Endometrial microvascular endothelial cells (primary cell): ENCODE results near the gene AGBL4. TPM values are rescaled to one million over a fixed set of nuclear protein-coding genes. Genes with fewer than 3 reads are reported as not detected.

Source experiments
- in situ Hi-C: cut with HindIII; loops from 2 replicates; pipeline ENCODE4 v1.10.0; 2017; ENCODE audit warnings: low sequenced_read_pairs, low pct_unique_long_range_greater_than_20kb; ENCODE audit errors: inconsistent ontology term
- total RNA-seq: library from RNA; depleted of rRNA; stranded (reverse); fragments of >200 nt; gene quantifications from one replicate; pipeline ENCODE4 v1.2.3, GENCODE V29; 2015; ENCODE audit errors: inconsistent ontology term

AGBL4 gene
- total RNA-seq, 1 donor from 2014 or later = not detected

- in situ Hi-C loops = no loop called here
These were observed 1380.6 kb downstream of the AGBL4 start for GRCh38 chr1:48643193-48643592.

GRCh38 chr1:48640836-48641492 is 1382.8 kb downstream of the AGBL4 start:
- in situ Hi-C loops = no loop called here

DNA sequence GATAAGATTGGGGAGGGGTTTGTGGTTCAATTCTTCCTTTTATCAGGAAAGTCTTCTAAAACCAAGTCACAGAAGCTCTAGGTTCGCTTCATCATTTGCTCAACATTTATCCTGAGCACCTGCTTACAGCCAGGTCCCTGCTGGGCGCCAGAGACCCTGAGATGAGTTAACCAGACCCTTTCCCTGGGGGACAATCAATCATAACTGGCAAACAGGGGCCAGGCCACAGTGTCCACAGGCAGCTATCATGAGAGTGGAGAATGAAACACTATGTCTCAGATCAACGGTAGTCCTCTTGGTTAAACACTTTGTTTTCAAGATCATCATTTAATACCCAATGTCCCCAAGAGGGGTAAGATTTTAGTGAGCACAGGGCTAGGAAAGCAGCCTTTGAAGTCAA is 1393.9 kb downstream of the AGBL4 start:
- in situ Hi-C loops = no loop called here

DNA sequence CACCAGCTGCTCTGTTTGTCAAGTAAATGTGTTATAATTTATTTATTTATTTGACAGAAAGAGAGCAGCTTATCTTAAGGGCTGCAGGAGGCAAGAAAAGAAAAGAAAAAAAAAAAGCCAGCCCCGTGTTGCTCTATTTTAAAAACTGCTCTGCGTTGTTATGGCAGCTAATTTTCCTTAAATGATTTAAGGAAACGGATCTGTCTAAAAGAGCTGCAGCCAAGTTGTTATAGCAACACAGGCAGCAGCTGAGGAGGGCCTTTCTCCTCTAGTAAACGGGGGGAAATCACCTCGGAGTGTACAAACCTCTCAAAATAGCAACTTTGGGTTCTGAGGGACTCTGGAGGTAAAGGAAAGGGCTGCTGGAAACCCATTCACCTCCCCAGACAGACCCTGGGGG is 1396.3 kb downstream of the AGBL4 start:
- in situ Hi-C loops = no loop called here

GRCh38 chr1:48619539-48619938 is 1404.2 kb downstream of the AGBL4 start:
- in situ Hi-C loops = no loop called here

- in situ Hi-C loops = no loop called here
These were observed 1406.5 kb downstream of the AGBL4 start for GRCh38 chr1:48617252-48617651.

DNA sequence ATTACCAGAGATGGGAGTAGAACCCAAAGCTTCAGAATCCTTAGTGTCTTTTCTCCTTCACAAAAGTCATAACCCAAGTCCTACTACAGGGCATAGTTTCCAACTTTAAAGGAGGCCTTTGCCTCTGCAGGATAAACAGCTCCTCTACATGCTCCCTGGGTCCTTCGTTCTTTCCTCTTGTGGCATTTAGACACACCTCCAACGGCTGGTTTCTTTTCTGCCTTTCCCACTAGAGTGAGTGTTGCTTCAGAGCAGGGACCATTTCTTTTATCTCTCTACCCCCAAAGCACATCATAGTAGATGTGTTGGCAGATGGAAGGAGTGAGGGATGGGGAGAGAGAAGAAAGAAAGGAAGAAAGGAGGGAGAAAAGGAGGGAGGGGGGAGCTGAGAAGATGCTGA is 1407.0 kb downstream of the AGBL4 start:
- in situ Hi-C loops = no loop called here

DNA sequence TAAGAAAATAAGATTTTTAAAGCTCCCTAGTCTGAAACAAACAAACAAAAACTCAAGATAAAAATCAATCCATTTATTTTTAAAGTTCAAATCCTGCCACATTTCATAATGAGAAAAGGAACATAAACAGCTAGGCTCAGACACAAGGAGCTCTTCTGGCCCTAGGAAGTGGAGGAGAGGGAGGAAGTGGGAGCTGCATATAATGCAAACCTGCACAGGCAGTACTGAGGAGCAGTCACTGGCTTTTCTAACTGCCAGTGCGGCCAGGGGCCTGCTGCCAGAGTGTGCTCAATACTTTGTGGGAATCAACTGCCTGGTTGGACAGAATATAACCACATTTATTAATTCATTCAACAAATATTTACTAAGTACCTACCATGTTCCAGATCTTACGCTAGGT is 1411.9 kb downstream of the AGBL4 start:
- in situ Hi-C loops = no loop called here

DNA sequence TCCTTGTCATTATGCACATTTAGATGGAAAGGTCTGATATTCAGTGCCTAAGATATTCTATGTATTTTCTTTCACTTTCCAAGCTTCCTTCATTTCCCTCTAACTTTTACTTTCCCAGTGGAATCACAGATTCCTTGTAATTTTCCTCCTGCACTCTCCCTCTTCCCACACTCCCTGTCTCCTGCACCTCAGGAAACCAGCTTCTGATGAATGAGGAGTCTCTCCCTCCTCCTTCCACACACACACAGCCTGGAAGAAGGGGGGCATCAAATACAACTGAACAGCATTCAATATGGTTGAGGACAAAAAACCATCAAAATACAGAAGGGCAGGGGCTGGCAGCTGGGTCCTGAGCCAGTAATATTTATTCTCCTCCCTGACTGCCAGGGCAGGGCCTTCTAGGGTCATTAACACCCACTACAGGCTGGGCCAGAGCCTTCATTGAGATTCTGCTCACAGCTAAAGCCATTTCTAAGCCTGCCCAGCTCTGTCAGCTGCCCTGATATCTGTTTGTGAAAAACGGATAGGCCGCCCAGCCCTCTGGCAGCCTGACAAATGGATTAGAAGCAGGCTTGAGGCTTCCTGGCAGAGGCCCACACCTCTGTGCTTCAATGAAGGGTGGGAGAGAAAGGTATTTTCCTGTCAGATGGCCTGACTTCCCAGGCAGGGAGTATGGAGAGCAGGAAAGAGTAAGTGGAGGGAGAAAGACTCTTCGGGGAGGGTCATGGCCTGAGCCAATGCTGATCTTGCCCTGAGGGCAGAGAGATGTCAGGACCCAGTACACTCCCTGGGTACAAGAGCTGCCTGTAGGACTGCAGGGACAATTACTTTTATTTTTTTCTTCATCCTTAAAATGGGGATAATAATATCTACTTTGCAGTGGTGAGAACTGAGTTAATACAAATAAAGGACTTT is 1412.9 kb downstream of the AGBL4 start:
- in situ Hi-C loops = no loop called here

GRCh38 chr1:48608882-48609281 is 1414.9 kb downstream of the AGBL4 start:
- in situ Hi-C loops = no loop called here

DNA sequence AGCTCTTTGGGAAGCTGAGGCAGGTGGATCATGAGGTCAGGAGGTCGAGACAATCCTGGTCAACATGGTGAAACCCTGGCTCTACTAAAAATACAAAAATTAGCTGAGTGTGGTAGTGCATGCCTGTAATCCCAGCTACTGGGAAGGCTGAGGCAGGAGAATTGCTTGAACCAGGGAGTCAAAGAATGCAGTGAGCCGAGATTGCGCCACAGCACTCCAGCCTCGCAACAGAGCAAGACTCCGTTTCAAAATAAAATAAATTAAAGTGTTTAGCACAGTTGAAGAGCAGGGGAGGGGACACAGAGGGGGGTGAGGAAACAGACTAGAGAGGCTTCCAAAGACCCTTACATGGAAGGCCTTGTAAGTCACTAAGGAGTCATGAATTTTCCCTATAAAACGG is 1420.5 kb downstream of the AGBL4 start:
- in situ Hi-C loops = no loop called here

GRCh38 chr1:48602349-48602748 is 1421.4 kb downstream of the AGBL4 start:
- in situ Hi-C loops = no loop called here

GRCh38 chr1:48600182-48600581 is 1423.6 kb downstream of the AGBL4 start:
- in situ Hi-C loops = no loop called here

GRCh38 chr1:48597663-48598062 is 1426.1 kb downstream of the AGBL4 start:
- in situ Hi-C loops = no loop called here

DNA sequence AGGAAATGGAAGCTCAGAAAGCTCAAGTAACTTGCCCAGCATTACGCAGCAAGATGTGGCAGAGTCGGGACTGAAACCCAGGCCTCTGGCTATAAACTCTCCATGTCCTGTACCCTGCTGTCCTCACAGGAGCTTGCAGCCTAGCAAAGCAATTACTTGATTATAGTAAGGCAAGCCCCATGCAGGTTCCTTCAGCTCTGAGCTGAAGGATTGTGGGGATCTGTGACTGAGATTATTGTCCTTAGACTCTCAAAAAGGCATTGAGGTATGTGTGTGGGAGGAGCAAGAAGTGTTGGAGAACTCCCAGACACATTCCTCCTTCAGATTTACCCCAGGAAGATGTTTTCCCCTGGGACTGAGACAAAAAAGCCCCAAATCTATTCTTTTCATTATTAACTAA is 1427.7 kb downstream of the AGBL4 start:
- in situ Hi-C loops = no loop called here

- in situ Hi-C loops = no loop called here
These were observed 1428.1 kb downstream of the AGBL4 start for GRCh38 chr1:48595613-48596012.

DNA sequence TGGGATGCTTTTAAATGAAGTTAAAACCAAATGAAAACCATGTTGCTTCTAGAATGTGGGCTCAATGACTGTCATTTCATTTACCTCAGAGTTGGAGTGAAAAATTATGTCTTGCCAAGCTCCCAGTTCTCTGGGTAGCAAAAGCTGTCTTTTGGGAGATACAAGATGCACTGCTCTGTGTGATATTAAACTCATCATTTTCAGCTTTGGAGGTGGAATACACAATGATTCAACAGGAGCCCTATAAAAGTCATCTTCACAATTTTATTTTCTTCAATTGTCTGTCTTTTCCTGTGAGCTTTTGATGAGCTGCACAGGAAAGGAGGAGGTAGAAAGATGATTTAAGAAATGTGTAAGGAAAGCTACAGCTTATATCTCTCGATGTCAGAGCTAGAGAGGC is 1431.4 kb downstream of the AGBL4 start:
- in situ Hi-C loops = no loop called here

DNA sequence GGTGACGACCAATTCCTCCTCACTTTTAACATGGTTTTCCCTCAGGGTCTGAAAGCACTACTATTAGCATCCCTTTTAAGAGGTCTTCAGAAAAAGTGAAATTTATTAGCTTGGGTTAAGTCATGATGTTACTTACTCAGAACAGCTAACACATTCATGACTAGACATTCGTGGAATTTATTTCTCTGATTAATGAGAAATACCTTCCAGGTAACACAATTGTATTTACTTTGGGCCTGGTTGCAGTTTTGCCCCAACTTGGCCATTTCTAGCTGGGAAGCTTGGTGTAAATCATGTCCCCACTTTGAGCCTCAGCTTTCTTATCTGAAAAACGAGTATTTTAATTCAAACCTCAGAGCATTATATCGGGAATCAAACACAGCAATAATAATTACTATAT is 1432.6 kb downstream of the AGBL4 start:
- in situ Hi-C loops = no loop called here

DNA sequence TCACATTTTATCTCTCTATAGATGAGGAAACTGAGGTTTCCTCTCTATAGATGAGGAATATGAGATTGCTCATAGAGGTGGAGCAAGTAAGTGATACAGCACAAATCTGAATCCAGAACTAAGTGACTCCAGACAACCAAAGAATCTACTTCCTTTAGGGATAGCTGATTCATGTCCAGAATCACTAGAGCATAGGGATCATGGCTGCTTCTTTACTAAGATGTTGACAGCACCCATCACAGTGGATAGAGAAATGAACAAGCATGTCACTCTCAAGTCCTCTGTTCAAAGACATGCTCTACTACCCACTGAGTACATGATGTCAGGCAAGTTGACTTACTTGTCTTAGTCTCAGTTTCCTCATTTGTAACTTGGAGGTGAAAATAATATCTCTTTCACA is 1435.7 kb downstream of the AGBL4 start:
- in situ Hi-C loops = no loop called here

DNA sequence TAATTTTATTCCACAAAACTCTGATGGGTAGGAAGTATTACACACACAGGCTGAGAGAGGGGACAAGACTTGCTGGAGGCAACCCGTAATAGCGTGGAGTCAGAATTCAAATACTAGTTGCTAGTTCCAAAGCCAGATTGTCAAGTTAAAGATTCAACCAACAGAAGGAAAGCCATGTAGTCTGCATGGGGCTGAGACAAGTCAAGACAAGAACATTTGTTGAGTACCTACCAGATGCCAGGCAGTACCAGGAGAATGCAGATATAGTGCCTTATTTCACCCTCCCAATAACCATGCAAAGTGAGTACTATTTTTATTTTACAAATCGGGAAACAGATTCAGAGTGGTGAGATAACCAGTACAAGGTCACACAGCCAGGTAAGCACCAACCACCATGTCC is 1441.3 kb downstream of the AGBL4 start:
- in situ Hi-C loops = no loop called here
